Bronchial epithelial cell (primary cell): ENCODE measurements around the gene MED26. TPM values are rescaled to one million over a fixed set of nuclear protein-coding genes. Genes with fewer than 3 reads are reported as not detected.

Experiments used
- DNase-seq: peaks from one replicate; pipeline ENCODE4 v3.0.0-alpha.2; 2010; ENCODE audit warnings: low read depth
- FAIRE-seq: peaks from 2 replicates; lab custom pipeline; 2011; peaks lifted over from hg19 to GRCh38; lab: Jason Lieb, UNC
- H3K27me3 ChIP-seq: 2 replicates; pipeline ENCODE4 v1.5.1; 2011; ENCODE audit warnings: low read length; ENCODE audit not compliant: control insufficient read depth, insufficient read depth
- H3K36me3 ChIP-seq: 2 replicates; pipeline ENCODE4 v1.5.1; 2011; ENCODE audit warnings: low read length; ENCODE audit not compliant: control insufficient read depth, insufficient read depth
- H3K4me3 ChIP-seq: 2 replicates; pipeline ENCODE4 v1.5.1; 2011; ENCODE audit warnings: mild to moderate bottlenecking, low read depth, low read length, control low read depth
- total RNA-seq: library from RNA; depleted of rRNA; stranded (reverse); fragments of >200 nt; gene quantifications from 2 replicates; pipeline ENCODE4 v1.2.1, GENCODE V29; 2014
- TF ChIP-seq, protein P1 (sequence below): IDR thresholded peaks from 2 replicates; pipeline ENCODE4 v1.5.1; 2011; ENCODE audit warnings: mild to moderate bottlenecking, moderate library complexity, low read length, control low read depth, inconsistent platforms; ENCODE audit not compliant: insufficient read depth, severe bottlenecking

The MED26 gene
- total RNA-seq, 1 donor from 2014 or later: 2.9 TPM

GRCh38 chr19:16541526-16542044, 86.4 kb downstream of the MED26 start:
- Histone ChIP-seq H3K4me3 (peak overlapping the region; percentile 81), H3K36me3 (peaks cover 9% of the 10 kb centered on the region), H3K27me3 (no peaks in the 10 kb centered on the region)
- FAIRE-seq (no peak), DNase-seq (peak; percentile 8)
- TF ChIP-seq, protein P1, sequence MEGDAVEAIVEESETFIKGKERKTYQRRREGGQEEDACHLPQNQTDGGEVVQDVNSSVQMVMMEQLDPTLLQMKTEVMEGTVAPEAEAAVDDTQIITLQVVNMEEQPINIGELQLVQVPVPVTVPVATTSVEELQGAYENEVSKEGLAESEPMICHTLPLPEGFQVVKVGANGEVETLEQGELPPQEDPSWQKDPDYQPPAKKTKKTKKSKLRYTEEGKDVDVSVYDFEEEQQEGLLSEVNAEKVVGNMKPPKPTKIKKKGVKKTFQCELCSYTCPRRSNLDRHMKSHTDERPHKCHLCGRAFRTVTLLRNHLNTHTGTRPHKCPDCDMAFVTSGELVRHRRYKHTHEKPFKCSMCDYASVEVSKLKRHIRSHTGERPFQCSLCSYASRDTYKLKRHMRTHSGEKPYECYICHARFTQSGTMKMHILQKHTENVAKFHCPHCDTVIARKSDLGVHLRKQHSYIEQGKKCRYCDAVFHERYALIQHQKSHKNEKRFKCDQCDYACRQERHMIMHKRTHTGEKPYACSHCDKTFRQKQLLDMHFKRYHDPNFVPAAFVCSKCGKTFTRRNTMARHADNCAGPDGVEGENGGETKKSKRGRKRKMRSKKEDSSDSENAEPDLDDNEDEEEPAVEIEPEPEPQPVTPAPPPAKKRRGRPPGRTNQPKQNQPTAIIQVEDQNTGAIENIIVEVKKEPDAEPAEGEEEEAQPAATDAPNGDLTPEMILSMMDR: no peak

DNA sequence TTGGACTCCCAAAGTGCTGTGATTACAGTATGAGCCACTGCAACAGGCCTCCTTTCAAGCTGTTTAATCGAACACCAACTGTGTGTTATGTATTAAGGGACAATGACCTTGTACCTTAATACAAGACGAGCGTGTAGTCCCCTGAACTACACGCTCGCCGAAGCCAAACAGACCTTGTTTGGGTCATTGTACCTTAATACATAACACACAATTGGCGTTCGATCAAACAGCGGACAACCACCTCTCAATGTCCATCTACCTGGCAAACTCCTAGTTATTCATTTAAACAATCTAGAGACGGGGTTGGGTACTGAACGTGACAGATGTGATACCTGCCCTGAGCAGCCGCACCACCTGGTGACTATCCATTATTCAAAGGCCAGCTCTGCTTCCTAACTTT, 87.1 kb downstream of the MED26 start:
- FAIRE-seq: no peak
- DNase-seq: no peak
- Histone ChIP-seq H3K4me3 (peak overlapping the region; percentile 81), H3K36me3 (peaks cover 11% of the 10 kb centered on the region), H3K27me3 (no peaks in the 10 kb centered on the region)
- TF ChIP-seq, protein P1: no peak

DNA sequence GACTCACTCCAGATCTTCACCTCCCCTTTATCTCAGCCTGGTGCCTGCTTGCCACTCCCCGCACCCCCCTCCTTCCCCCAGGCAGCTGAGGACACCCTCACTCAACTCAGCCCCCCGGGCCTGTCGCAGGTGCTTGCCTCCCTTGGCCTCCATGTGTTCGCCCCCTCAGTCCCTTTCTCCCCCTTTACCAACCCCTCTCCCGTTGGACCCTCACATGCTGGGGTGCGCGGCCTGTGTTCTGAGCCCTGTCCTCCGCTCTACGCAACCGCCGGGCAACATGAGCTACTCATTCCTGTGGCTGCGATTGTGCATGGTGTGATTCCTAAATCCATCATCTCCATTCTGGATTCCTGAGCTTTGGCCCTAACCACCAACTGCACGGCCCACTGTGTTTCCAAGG, 90.9 kb downstream of the MED26 start:
- TF ChIP-seq, protein P1: no peak
- DNase-seq: no peak
- Histone ChIP-seq H3K36me3 (peaks cover 28% of the 10 kb centered on the region), H3K4me3 (no peak overlapping the region), H3K27me3 (no peaks in the 10 kb centered on the region)
- FAIRE-seq: no peak

GRCh38 chr19:16536130-16536529, 91.9 kb downstream of the MED26 start:
- peaks cover 35% of the 10 kb centered on the region for H3K36me3 ChIP-seq
- DNase-seq: no peak
- H3K4me3 ChIP-seq: no peak overlapping the region
- TF ChIP-seq, protein P1: no peak
- H3K27me3 ChIP-seq: no peaks in the 10 kb centered on the region
- no peak for FAIRE-seq

GRCh38 chr19:16535381-16535780, 92.6 kb downstream of the MED26 start:
- Histone ChIP-seq H3K36me3 (peaks cover 39% of the 10 kb centered on the region), H3K4me3 (no peak overlapping the region), H3K27me3 (no peaks in the 10 kb centered on the region)
- DNase-seq: no peak
- TF ChIP-seq, protein P1: no peak
- no peak for FAIRE-seq
